ENCODE measurements around the gene MTA1.

GRCh38 chr14:105455086-105455640 lies 35.5 kb downstream of the MTA1 start:
- TF ChIP-seq CTCF (IDR thresholded peaks at IDR 0.05; ENCODE audit: low read depth, low read length, poor library complexity, severe bottlenecking) (no peak), EZH2phosphoT487 (IDR thresholded peaks at IDR 0.05; ENCODE audit: borderline replicate concordance, low read length) (no peak)
